ENCODE measurements around the gene VNN1.
"Not testable (repeated sequence)": the region's sequence is repeated elsewhere in the genome, so short reads cannot be mapped to it uniquely, and the experiment has no call there.

VNN1 gene

DNA sequence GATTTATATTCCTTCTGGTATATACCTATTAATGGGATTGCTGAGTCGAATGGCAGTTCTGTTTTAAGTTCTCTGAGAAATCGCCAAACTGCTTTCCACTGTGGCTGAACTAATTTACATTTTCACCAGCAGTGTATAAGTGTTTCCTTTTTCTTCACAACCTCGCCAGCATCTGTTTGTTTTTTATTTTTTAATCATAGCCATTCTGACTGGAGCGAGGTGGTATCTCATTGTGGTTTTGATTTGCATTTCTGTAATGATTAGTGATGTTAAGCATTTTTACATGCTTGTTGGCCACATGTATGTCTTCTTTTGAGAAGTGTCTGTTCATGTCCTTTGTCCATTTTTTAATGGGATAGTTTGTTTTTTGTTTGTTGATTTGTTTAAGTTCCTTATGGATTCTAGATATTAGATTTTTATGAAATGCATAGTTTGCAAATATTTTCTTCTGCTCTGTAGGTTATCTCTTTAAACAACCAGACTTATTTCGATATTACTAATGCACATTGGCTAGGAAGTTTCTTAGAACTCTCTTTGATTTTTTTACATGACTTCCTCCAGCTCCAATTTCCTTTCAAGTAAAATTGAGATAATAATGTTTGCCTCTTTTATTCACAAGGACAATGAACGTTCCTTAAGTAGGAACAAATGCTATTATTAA lies 12.2 kb upstream of the VNN1 start:
- no peak for DNase-seq (ENCODE audit: low read depth in 1 of 2, low spot score in 1 of 2)

DNA sequence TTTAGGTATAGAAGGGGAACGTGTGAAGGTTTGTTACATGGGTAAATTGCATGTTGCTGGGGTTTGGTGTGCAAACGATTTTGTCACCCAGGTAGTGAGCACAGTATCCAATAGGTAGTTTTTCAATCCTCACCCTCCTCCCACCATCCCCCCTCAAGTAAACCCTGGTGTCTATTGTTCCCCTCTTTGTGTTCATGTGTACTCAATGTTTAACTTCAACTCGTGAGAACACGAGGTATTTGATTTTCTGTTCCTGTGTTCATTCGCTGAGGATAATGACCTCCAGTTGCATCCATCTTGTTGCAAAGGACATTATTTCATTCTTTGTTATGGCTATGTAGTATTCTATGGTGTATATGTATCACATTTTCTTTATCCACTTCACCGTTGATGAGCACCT lies 11.6 kb upstream of the VNN1 start:
- DNase-seq (ENCODE audit: low read depth in 1 of 2, low spot score in 1 of 2), result no peak

DNA sequence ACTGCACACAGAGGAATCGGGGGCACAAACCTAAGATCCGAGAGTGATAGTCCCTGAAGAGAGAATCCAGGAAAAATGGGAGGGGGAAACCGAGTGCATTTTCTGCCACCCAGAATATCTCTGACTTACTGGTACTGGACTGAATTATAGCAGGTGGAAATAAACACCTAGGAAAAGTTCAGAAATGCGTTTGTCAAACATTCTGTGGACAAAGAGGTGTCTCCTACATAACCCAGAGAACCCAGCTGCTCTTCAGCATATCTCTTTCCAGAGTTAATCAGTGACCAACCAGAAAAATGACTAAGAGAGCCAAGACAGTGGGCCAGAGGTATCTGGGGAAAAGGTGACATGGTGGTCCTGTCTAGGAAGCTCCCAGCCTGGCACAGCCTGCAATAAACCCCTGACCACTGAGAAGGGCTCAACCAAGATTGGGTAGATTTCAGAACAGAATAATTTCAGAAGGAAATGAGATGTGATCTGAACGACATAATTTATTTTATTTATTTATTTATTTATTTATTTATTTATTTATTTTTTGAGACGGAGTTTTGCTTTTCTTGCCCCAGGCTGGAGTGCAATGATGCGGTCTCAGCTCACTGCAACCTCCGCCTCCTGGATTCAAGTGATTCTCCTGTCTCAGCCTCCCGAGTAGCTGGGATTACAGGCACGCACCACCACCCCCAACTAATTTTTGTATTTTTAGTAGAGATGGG lies 6.0 kb upstream of the VNN1 start:
- DNase-seq (ENCODE audit: low read depth in 1 of 2, low spot score in 1 of 2), result no peak

DNA sequence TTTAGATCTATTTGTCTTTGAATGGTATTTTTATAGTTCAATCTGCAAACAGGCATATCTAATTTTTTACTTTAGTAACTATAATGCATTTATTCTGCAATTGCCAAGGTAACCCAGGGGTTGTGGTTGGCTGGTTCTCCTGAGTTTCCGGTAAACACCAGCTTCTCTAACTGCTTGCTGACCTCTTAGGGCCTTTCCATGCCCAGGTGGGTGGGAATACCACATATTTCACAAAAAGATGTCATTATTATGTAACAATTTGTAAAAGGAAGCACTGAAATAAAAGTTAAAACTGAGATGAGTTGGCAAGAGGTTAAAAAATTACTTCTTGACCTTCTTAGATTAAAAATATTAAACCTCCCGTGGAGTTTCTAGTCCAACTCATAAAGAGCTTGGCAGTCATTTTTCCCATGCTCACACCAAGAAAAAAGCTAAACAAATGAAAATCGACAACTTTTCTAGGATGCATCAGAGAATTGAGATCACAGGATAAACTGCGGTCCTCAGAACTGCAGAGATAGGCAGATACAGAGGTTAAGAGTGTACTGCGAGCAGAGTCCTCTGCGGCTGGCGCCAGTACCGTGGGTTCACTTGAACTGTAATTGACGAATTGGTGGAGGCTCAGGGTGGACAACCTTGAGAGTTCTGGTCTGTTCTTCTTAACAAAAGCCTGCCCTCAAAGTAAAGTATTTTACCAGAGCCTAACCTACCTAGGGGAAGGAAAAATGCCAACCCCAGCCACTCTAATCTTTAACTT lies 2.2 kb upstream of the VNN1 start:
- DNase-seq (ENCODE audit: low read depth in 1 of 2, low spot score in 1 of 2), result no peak

DNA sequence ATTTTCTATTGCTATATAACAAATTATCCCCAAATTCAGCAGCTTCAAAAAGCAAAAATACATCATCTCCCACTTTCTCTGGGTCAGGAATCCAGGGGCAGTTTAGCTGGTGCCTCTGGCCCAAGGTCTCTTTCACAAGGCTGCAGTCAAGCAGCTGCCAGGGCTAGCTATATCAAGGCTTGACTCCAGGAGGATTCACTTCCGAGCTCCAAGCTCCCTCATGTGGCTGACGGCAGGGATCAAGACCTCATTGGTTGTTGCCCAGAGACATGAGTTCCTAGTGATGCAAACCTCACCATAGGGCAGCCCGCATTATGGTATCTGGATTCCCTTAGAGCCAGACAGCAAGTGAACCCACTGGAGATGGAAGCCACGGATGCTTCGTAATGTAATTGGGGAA lies 1.3 kb upstream of the VNN1 start:
- DNase-seq (ENCODE audit: low read depth in 1 of 2, low spot score in 1 of 2), result no peak

DNA sequence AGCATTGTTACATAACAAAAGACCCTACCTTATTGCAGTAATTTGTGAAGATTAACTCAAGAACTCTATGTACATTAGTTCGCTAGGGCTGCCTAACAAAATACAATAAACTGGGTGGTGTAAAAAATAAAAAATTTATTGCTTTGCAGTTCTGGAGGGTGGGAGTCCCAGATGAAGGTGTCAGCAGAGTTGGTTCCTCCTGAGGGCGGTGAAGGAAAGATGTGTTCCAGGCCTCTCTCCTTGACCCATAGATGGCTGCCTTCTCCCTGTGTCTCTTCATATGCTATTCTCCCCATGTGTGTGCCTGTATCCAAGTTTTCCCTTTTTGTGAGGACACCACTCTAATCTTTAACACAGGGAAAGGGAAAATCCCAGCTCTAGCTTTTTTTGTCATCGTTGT lies 305 bp upstream of the VNN1 start:
- no peak for DNase-seq (ENCODE audit: low read depth in 1 of 2, low spot score in 1 of 2)

DNA sequence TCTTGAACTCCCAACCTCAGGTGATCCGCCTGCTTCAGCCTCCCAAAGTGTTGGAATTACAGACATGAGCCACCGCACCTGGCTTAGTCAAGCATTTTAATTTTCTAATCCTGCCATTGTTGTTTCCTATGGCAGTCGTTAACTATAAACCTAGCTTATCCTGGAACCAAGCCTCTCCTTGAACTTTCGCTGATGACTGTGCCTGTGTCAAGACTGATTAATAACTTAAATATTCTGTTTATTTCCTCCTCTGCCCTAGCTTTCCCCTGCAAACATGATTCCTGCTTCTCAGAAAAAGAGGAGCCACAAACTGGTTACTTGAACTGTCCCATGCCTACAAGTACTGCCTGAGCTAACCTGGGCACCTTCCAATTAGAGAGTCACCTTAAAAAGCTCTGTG lies 1.5 kb downstream of the VNN1 start:
- DNase-seq (ENCODE audit: low read depth in 1 of 2, low spot score in 1 of 2), result no peak

DNA sequence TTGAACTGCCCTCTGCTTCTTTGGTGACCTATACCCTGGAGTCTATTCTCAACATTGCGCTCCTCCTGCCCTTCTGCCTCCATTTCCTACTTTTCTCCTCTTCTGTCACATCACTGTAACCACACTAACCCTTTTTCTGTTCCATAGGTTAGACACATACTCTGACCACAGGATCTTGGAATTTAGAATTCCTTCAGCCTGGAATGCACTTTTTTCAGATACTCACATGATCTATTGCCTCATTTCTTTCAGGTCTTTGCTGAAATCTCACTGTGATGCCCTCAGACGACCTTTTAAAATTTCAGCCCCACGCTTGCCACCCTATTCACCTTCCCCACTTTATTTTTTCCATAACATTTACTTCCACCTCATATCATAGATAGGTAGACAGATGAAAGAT lies 5.1 kb downstream of the VNN1 start:
- no peak for DNase-seq (ENCODE audit: low read depth in 1 of 2, low spot score in 1 of 2)

DNA sequence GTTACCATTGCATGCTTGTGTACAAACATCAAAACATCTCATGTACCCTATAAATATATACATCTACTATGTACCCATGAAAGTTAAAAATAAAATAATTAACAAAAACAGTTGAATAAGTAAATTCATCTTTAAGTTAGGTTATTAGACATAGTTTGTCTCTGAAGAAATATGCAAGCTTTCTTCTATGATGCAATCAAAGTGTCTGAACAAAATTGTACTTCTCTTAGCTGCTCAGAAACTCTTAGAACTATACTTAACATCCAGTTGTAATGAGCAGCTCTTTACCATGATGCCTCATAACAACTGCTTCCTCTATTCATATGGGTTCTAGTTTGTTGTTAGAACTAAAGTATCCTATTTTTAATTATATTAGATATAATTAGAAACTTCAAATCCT lies 5.9 kb downstream of the VNN1 start:
- DNase-seq (ENCODE audit: low read depth in 1 of 2, low spot score in 1 of 2), result no peak

DNA sequence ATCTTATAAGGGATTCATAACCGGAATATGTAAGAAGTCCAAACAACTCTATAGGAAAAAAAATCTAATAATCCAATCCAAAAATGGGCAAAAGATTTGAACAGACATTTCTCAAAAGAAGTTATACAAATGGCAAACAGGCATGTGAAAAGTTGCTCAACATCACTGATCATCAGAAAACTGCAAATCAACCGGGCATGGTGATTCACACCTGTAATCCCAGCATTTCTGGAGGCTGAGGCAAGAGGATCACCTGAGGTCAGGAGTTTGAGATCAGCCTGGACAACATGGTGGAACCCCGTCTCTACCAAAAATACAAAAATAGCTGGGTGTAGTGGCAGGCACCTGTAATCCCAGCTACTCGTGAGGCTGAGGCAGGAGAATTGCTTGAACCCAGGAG lies 7.1 kb downstream of the VNN1 start:
- DNase-seq (ENCODE audit: low read depth in 1 of 2, low spot score in 1 of 2), result not testable (repeated sequence)

DNA sequence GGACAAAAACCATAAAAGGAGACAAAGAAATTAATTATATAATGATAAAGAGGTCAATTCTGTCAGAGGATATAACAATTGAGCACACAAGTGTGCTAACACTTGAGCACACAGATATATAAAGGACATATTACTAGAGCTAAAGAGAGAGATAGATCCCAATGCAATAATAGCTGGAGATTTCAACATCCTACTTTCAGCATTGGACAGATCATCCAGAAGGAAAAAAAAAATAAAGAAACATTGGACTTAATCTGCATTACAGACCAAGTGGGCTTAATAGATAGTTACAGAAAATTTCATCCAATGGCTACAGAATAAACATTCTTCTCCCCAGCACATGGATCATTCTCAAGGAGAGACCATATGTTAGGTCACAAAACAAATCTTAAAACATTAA lies 9.9 kb downstream of the VNN1 start:
- no peak for DNase-seq (ENCODE audit: low read depth in 1 of 2, low spot score in 1 of 2)

DNA sequence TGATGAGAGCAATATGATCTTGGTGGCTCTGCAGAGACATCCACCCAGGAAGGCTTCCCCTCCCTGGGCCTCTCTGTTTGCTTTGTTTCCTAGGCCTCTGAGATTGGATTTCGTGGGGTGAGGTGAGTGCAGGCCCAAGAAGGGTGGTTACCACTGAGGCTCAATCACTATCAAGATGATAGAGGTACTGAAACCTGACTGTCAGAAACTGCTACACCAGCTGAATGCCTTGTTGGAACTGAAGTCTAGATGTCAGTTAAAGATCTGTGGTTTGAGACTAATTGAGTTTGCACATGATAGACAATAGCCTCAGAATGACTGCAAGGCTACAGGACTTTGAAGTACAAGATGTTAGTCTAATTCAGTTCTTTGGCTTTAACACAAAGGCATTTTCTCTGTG lies 15.2 kb downstream of the VNN1 start:
- DNase-seq (ENCODE audit: low read depth in 1 of 2, low spot score in 1 of 2), result no peak

DNA sequence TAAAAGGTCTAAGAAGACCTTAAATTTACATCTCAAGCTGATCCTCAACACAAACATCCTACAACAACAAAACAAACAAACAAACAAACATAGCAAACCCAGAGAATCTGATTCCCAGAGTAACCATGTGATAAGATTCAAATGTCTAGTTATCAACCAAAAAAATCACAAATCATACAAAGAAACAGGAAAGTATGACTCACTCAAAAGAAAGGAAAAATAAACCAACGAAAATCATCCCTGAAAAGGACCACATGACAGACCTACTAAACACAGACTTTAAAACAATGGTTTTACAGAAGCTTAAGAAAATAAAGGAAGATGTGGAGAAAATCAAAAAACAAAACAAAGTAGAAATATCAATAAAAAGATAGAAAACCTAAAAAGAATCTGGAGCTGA lies 18.1 kb downstream of the VNN1 start:
- no peak for DNase-seq (ENCODE audit: low read depth in 1 of 2, low spot score in 1 of 2)

DNA sequence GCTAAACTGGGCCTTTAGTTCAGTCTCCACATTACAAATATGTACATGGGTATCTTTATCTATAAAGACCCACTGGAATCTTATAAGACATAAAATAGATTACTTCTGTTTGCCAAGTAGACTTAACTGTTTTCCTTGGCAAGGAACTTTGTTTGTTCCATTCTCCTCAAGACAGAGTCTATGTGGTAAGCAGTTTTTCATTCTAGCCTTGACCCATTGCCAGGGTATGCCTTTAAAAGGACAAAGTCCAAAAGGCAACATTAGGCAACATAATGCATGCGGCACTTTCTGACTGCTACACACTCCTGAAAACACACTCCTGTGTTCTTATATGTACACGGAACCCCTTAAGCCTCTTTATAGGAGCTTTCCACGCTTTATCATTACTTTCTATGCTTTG lies 20.4 kb downstream of the VNN1 start:
- DNase-seq (ENCODE audit: low read depth in 1 of 2, low spot score in 1 of 2), result no peak

DNA sequence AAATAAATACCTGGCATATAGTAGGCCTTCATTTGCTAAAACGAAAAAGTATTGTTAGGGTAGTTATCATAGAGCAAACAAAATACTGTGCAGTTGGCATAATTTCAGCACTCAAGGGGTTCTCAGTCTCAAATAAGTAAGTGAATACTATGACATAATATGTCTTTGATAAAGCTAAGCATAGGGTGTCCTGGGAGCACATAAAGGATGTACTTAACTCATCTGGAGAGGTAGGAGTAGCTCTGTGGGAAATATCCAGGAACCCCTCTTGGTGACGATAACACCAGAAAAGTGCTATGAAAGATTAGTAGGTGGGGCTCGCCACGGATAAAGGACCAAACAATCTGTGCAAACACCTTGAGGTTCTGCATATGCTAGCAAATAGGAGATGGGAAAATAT lies 23.2 kb downstream of the VNN1 start:
- no peak for DNase-seq (ENCODE audit: low read depth in 1 of 2, low spot score in 1 of 2)

DNA sequence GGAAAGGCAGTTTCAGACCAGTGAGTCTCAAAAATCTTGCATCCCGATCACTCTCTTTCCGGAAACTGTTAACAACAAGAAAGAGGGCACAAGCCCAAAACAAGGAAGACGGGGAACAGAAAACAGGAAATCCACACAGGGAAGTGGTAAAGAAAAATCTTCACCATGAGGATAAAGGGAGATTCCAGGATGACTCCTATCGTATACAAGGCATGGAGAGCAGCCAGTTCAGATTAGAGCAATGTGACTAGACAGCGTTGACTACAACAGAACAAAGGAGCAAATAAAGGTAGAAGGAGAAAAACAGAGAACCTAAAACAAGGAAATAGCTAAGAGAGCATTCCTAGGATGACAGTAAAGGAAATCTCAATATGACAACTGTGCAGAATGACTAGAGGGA lies 26.5 kb downstream of the VNN1 start:
- DNase-seq (ENCODE audit: low read depth in 1 of 2, low spot score in 1 of 2), result no peak

DNA sequence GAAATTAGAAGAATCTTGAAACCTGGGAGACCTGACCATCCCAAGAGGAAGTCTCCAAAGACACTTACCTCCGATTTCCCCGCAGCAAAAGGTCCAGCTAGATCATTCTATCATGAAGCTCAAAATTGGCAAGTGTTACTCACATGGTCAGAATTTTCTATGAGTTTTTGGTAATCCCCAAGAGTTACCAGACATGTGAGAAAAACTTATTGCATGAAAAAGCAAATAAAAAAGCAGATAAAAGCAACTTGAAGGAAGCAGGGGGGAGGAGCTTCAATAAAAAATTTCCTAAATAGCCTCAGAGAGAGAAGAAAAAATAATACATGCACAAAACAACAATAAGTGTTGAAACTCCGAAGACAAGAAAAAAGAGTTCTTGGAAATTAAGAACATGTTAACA lies 27.3 kb downstream of the VNN1 start:
- DNase-seq (ENCODE audit: low read depth in 1 of 2, low spot score in 1 of 2), result no peak

DNA sequence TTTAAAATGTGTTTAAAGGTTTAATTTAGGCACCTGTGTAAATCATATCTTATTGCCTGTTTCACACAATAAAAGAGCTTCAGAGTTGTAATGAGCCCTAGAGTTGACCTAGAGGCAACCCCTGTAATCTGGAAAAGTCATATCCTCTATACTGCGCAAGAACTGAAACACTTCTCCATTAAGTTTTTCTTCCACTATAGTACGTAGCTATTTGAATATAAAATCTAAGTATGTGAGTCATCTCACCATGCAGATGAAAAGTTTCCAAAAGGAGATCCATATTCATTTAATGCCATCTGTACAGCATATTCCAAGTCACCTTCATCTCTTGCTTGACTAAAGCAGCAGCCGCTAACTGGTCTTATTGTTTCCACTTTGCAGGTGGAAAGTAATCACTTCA lies 28.8 kb downstream of the VNN1 start:
- DNase-seq (ENCODE audit: low read depth in 1 of 2, low spot score in 1 of 2), result no peak

DNA sequence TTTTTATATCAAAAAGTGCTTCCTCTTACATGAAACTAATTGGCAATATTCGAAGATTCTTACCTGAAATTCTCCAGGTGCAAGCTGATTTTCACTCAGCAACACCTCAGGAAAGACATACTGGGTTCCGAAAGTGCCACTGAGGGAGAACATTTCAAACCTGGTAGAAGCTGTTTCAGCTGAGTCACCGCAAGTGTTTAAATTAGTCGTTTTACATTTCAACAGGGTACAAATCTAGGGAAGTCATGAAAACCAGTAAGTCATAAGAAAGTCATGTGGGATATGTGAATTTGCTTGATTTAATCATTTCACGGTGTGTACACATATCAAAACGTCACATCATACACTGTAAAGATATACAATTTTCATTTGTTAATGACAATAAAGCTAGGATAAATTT lies 29.6 kb downstream of the VNN1 start:
- no peak for DNase-seq (ENCODE audit: low read depth in 1 of 2, low spot score in 1 of 2)

DNA sequence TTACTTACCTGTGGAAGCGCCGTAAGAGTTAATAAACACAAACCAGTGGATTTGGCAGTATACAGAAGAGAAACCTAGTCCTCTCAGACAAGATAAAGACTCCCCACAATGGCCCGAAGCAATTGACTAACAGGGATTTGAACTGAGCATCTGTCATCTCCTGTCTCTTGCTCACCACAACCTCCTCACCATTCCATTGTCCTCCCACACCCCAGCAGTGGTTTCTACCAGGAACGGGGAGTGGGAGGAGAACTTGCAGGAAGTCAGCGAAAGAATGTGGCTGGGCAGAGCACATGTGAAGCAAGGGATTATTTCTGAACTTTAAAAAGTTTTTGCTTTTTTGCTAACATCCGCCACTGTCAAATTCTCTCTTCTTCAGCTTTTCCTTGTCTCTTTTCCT lies 30.3 kb downstream of the VNN1 start:
- no peak for DNase-seq (ENCODE audit: low read depth in 1 of 2, low spot score in 1 of 2)

DNA sequence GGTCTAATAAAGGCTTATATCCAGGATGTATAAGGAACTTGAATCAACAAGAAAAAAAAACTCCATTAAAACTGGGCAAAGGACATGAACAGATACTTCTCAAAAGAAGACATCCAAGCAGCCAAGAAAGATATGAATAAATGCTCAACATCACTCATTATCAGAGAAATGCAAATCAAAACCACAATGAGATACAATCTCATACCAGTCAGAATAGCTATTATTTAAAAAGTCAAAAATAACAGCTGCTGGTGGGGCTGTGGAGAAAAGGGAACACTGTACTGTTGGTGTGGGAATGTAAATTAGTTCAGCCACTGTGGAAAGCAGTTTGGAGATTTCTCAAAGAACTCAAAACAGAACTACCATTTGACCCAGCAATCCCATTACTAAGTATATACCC lies 34.8 kb downstream of the VNN1 start:
- DNase-seq (ENCODE audit: low read depth in 1 of 2, low spot score in 1 of 2), result not testable (repeated sequence)

DNA sequence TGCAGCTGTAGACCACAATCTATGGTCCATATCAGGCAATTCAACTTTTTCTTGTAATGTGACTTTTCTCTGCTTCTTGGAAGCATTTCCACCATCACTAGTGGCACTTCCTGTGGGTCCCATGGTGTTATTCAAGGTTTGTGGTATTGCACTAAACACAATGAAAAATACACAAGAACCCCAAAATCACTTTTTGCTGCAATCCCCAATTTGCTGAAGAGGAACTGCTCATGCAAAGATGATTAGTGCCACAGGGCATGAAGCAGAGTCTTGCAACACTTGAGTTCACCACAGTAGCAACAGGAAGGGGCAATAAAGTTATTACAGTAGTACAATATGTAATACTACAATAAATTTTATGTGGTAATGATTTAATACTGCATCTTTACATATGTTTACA lies 38.1 kb downstream of the VNN1 start:
- DNase-seq (ENCODE audit: low read depth in 1 of 2, low spot score in 1 of 2), result no peak

DNA sequence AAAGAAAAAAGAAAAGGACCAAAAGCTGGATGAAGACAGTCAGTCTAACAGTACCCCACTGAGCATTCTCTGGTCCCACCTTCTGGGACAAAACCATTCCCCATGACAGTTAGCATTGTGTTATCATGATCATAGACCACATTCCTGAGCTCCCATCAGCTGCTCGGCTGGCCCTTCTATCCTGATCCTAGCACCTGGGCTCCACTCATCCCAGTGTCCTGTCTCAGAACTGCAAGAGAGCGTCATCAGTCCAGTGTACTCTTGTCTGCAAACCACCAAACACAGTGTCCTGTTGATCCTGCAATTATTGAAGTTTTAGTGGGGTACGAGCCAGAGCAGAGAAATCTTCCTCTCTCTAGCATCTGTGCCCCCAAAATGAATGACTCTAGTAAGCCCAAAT lies 38.9 kb downstream of the VNN1 start:
- DNase-seq (ENCODE audit: low read depth in 1 of 2, low spot score in 1 of 2), result no peak

Measured in activated T-helper 1 cell treated with anti-CD3 and anti-CD28 coated beads, Interleukin-2, amount 50 U/mL, for 16 hours (primary cell).